Panc1 (cell line): Measurements from ENCODE around the gene SGPL1. TPM values are rescaled to one million over a fixed set of nuclear protein-coding genes. Genes with fewer than 3 reads are reported as not detected.
"Not testable (repeated sequence)": the region's sequence is repeated elsewhere in the genome, so short reads cannot be mapped to it uniquely, and the experiment has no call there.

Source experiments
- ATAC-seq: fragments of 200-7000 bp; cut with Tn5 transposase; 2 replicates; pipeline ENCODE4 v1.9.1; 2020; ENCODE audit warnings: mild to moderate bottlenecking, moderate library complexity
- BruUV-seq: library from RNA; stranded (reverse); fragments of 400-500 nt; replicated peaks from 2 replicates; lab custom pipeline; 2021; lab: Mats Ljungman, UMichigan
- CTCF ChIA-PET: fragments of 300-600 bp; sonication (Branson Sonifier 250); formaldehyde crosslinking; loops from one replicate; lab custom pipeline; 2022; ENCODE audit warnings: antibody characterized with exemption; lab: Charles Lee
- POLR2A ChIA-PET: fragments of 300-600 bp; sonication (Branson Sonifier 250); formaldehyde crosslinking; loops from one replicate; lab custom pipeline; 2022; ENCODE audit warnings: antibody characterized with exemption; lab: Charles Lee
- DNase-seq: peaks from one replicate; pipeline ENCODE4 v3.0.0-alpha.2; 2010; ENCODE audit warnings: low read depth, low spot score
- H3K27ac ChIP-seq: 2 replicates; pipeline ENCODE4 v1.5.1; 2011; ENCODE audit warnings: mild to moderate bottlenecking, low read length, inconsistent platforms
- H3K27me3 ChIP-seq: fragments of 200-500 bp; sonication (Bioruptor generic); 2 replicates; pipeline ENCODE4 v1.6.0; 2014; ENCODE audit warnings: low read length, inconsistent platforms; ENCODE audit not compliant: control insufficient read depth, insufficient read depth
- H3K36me3 ChIP-seq: fragments of 200-500 bp; sonication (Bioruptor generic); 2 replicates; pipeline ENCODE4 v1.5.1; 2014; ENCODE audit warnings: inconsistent platforms, mild to moderate bottlenecking, low read length, moderate library complexity; ENCODE audit not compliant: control insufficient read depth, insufficient read depth
- H3K4me1 ChIP-seq: 2 replicates; pipeline ENCODE4 v1.5.1; 2011; ENCODE audit warnings: inconsistent platforms, mild to moderate bottlenecking, low read length, moderate library complexity; ENCODE audit not compliant: control insufficient read depth, insufficient read depth
- H3K4me3 ChIP-seq, 2 experiments: 2 replicates each; pipeline ENCODE4 v1.5.1; 2011 to 2012; ENCODE audit warnings: low read depth in 2 of 2, low read length in 2 of 2, mild to moderate bottlenecking in 2 of 2, inconsistent platforms in 1 of 2, moderate library complexity in 1 of 2
- H3K9me3 ChIP-seq: fragments of 200-500 bp; sonication (Bioruptor generic); 2 replicates; pipeline ENCODE4 v1.5.1; 2014; ENCODE audit warnings: low read depth, mild to moderate bottlenecking, inconsistent platforms, low read length, moderate library complexity; ENCODE audit not compliant: control insufficient read depth, insufficient read depth
- POLR2AphosphoS5 ChIP-seq: IDR thresholded peaks from 2 replicates; pipeline ENCODE4 v1.6.1; 2012; ENCODE audit warnings: mild to moderate bottlenecking, low read depth, low read length, moderate library complexity
- SIN3A ChIP-seq: IDR thresholded peaks from 2 replicates; pipeline ENCODE4 v1.6.1; 2012; ENCODE audit warnings: low read depth, mild to moderate bottlenecking, low read length, moderate library complexity, borderline replicate concordance; ENCODE audit not compliant: insufficient read depth
- TCF7L2 ChIP-seq: IDR thresholded peaks from 2 replicates; pipeline ENCODE4 v1.6.1; 2011; ENCODE audit warnings: mild to moderate bottlenecking, low read depth, low read length, inconsistent platforms
- in situ Hi-C: cut with HindIII; loops from 2 replicates; pipeline ENCODE4 v1.10.0; 2016; ENCODE audit warnings: low sequenced_read_pairs, low pct_unique_long_range_greater_than_20kb
- intact Hi-C: fragments of 100-400 bp; cut with micrococcal nuclease; formaldehyde crosslinking; loops from one replicate; pipeline ENCODE4 v1.10.0; 2022; ENCODE audit not compliant: unreplicated experiment
- total RNA-seq: library from RNA; stranded (reverse); gene quantifications from one replicate; pipeline ENCODE4 v1.2.1, GENCODE V29; 2021; ENCODE audit not compliant: unreplicated experiment
- TF ChIP-seq, protein P1 (sequence below), 2 experiments: IDR thresholded peaks; 2 replicates each; pipeline ENCODE4 v1.6.1; 2011 to 2012; ENCODE audit warnings: low read depth in 2 of 2, control low read depth in 1 of 2, low read length in 1 of 2, mild to moderate bottlenecking in 1 of 2, moderate library complexity in 1 of 2; ENCODE audit not compliant: insufficient read depth in 1 of 2
- TF ChIP-seq, protein P2 (sequence below): fragments of 450-650 bp; IDR thresholded peaks from 2 replicates; pipeline ENCODE4 v1.5.1; 2017; ENCODE audit warnings: mild to moderate bottlenecking

The SGPL1 gene
- total RNA-seq, 1 experiment from 2014 or later, result 103 TPM

DNA sequence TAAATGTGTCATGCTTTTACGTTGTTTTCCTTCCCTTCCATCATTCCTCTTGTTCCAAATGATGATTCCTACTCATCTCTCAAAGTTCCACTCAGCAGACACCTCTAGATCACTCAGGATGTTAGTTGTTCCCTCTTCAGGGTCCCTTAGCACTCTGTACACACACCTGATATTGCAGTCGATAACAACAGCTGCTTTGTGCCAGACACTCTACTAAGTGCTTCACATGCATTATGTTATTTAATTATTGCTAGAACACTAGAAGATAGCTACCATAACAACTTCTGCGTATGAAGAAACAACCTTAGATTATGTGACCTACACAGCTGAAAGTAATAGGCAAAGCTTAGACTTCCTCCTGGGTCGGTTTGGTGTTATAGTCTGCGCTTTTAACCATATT is 43.0 kb downstream of the SGPL1 start:
- CTCF ChIA-PET, result no interaction called here
- no TSS peak for BruUV-seq
- intact Hi-C loops, result no loop called here
- no peaks in the 10 kb centered on the region for H3K27me3 ChIP-seq
- peaks cover 17% of the 10 kb centered on the region for H3K36me3 ChIP-seq
- H3K4me1 ChIP-seq, result no peaks in the 10 kb centered on the region
- H3K4me3 ChIP-seq, result no peak overlapping the region
- H3K9me3 ChIP-seq, result no peaks in the 10 kb centered on the region
- DNase-seq (no peak), ATAC-seq (no peak)
- no peak for TF ChIP-seq TCF7L2
- TF ChIP-seq, protein P1, sequence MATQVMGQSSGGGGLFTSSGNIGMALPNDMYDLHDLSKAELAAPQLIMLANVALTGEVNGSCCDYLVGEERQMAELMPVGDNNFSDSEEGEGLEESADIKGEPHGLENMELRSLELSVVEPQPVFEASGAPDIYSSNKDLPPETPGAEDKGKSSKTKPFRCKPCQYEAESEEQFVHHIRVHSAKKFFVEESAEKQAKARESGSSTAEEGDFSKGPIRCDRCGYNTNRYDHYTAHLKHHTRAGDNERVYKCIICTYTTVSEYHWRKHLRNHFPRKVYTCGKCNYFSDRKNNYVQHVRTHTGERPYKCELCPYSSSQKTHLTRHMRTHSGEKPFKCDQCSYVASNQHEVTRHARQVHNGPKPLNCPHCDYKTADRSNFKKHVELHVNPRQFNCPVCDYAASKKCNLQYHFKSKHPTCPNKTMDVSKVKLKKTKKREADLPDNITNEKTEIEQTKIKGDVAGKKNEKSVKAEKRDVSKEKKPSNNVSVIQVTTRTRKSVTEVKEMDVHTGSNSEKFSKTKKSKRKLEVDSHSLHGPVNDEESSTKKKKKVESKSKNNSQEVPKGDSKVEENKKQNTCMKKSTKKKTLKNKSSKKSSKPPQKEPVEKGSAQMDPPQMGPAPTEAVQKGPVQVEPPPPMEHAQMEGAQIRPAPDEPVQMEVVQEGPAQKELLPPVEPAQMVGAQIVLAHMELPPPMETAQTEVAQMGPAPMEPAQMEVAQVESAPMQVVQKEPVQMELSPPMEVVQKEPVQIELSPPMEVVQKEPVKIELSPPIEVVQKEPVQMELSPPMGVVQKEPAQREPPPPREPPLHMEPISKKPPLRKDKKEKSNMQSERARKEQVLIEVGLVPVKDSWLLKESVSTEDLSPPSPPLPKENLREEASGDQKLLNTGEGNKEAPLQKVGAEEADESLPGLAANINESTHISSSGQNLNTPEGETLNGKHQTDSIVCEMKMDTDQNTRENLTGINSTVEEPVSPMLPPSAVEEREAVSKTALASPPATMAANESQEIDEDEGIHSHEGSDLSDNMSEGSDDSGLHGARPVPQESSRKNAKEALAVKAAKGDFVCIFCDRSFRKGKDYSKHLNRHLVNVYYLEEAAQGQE (IDR thresholded peaks at IDR 0.05; ENCODE audit: insufficient read depth in 1 of 2, low read depth in 2 of 2, low read length in 1 of 2), result no peak
- TF ChIP-seq, protein P2, sequence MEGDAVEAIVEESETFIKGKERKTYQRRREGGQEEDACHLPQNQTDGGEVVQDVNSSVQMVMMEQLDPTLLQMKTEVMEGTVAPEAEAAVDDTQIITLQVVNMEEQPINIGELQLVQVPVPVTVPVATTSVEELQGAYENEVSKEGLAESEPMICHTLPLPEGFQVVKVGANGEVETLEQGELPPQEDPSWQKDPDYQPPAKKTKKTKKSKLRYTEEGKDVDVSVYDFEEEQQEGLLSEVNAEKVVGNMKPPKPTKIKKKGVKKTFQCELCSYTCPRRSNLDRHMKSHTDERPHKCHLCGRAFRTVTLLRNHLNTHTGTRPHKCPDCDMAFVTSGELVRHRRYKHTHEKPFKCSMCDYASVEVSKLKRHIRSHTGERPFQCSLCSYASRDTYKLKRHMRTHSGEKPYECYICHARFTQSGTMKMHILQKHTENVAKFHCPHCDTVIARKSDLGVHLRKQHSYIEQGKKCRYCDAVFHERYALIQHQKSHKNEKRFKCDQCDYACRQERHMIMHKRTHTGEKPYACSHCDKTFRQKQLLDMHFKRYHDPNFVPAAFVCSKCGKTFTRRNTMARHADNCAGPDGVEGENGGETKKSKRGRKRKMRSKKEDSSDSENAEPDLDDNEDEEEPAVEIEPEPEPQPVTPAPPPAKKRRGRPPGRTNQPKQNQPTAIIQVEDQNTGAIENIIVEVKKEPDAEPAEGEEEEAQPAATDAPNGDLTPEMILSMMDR, result no peak
- TF ChIP-seq POLR2AphosphoS5, result no peak
- TF ChIP-seq SIN3A, result no peak
- POLR2A ChIA-PET, result no interaction called here
- no peak overlapping the region for H3K27ac ChIP-seq
- in situ Hi-C loops, result no loop called here

DNA sequence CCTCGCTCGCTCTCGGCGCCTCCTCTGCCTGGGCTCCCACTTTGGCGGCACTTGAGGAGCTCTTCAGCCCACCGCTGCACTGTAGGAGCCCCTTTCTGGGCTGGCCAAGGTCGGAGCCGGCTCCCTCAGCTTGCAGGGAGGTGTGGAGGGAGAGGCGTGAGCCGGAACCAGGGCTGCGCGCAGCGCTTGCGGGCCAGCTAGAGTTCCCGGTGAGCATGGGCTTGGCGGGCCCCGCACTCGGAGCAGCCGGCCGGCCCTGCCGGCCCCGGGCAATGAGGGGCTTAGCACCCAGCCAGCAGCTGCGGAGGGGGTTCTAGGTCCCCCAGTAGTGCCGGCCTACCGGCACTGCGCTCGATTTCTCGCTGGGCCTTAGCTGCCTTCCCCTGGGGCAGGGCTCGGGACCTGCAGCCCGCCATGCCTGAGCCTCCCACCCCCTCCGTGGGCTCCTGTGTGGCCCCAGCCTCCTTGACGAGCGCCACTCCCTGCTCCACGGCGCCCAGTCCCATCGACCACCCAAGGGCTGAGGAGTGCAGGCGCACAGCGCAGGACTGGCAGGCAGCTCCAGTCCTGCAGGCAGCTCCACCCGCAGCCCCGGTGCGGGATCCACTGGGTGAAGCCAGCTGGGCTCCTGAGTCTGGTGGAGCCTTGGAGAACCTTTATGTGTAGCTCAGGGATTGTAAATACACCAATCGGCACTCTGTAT is 45.9 kb downstream of the SGPL1 start:
- H3K36me3 ChIP-seq, ATAC-seq, POLR2A ChIA-PET, BruUV-seq, H3K4me3 ChIP-seq, H3K4me1 ChIP-seq, DNase-seq, intact Hi-C loops, H3K27ac ChIP-seq, H3K9me3 ChIP-seq, CTCF ChIA-PET, in situ Hi-C loops, H3K27me3 ChIP-seq: not testable (repeated sequence)

DNA sequence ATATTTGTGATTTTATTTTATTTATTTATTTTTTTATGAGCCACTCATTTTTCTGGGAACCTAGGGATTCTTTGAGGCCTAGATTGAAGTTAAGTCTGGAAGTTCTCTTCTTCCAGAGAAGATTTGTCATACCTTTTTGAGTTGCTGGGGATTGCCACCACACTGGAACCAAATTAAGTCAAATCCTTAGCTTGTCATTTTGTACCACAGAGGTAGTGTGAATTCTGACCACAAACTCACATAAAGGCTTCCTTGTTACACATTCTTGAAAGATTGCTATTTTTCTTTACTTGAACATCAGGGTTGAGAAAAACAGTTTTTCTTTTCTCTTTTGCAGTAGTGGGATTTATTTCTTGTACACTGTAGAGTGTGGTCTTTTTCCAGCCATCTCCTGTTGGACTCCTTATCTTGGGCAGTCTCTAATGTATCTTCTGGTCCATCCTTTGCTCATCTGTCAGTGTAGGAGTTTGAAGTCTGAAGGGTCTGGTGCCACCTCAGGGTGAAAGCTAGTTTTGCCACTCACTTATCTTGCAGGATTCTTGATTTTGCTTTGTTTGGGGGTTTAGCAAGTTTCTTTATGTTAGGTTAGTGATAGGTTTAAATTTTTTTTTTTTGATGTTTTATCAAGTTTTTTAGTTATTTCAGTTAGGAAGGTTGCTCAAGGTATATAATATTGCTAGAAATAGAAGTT is 47.9 kb downstream of the SGPL1 start:
- Histone ChIP-seq H3K9me3 (no peaks in the 10 kb centered on the region), H3K4me1 (no peaks in the 10 kb centered on the region), H3K36me3 (peaks cover 4% of the 10 kb centered on the region; the same call in 1 of the 2 replicates), H3K27me3 (no peaks in the 10 kb centered on the region), H3K27ac (no peak overlapping the region), H3K4me3 (no peak overlapping the region)
- in situ Hi-C loops (no loop called here), intact Hi-C loops (no loop called here)
- no peak for DNase-seq
- ChIA-PET POLR2A (no interaction called here), CTCF (interaction anchor here (1.5 kb wide), 1 partner anchor 17 kb away, joined by 3 read pairs; no protein-coding TSS in a partner anchor)
- TF ChIP-seq, protein P1 (IDR thresholded peaks at IDR 0.05; ENCODE audit: insufficient read depth in 1 of 2, low read depth in 2 of 2, low read length in 1 of 2), result no peak
- TF ChIP-seq POLR2AphosphoS5 (no peak), SIN3A (no peak), TCF7L2 (no peak)
- TF ChIP-seq, protein P2, result no peak
- no peak for ATAC-seq
- no TSS peak for BruUV-seq
